DMS114 treated with DMSO at 0.1 percent for 48 hours (cell line): ENCODE data around the gene MYBPHL.

Experiments
- DNase-seq: peaks from one replicate; lab custom pipeline; 2025; ENCODE audit not compliant: unreplicated experiment; lab: John Stamatoyannopoulos, UW

MYBPHL gene

GRCh38 chr1:109266965-109267364 is 39.8 kb downstream of the MYBPHL start:
- no peak for DNase-seq

GRCh38 chr1:109265741-109266330 is 41.0 kb downstream of the MYBPHL start:
- no peak for DNase-seq

- DNase-seq, result no peak
Observed at GRCh38 chr1:109265016-109265415, 41.8 kb downstream of the MYBPHL start.

GRCh38 chr1:109264379-109264755 is 42.4 kb downstream of the MYBPHL start:
- DNase-seq, result no peak

GRCh38 chr1:109263597-109264378 is 43.0 kb downstream of the MYBPHL start:
- peak; percentile 54 for DNase-seq

- no peak for DNase-seq
Observed at GRCh38 chr1:109263234-109263596, 43.6 kb downstream of the MYBPHL start.

- DNase-seq, result no peak
Observed at GRCh38 chr1:109262231-109263055, 44.4 kb downstream of the MYBPHL start.

GRCh38 chr1:109261578-109261977 is 45.2 kb downstream of the MYBPHL start:
- no peak for DNase-seq

- no peak for DNase-seq
Observed at GRCh38 chr1:109261006-109261405, 45.8 kb downstream of the MYBPHL start.

- DNase-seq, result no peak
Observed at GRCh38 chr1:109259674-109260557, 46.9 kb downstream of the MYBPHL start.

- no peak for DNase-seq
Observed at GRCh38 chr1:109258481-109259466, 48.0 kb downstream of the MYBPHL start.

- DNase-seq, result no peak
Observed at GRCh38 chr1:109257682-109258421, 49.0 kb downstream of the MYBPHL start.

GRCh38 chr1:109256971-109257681 is 49.7 kb downstream of the MYBPHL start:
- DNase-seq, result no peak

- no peak for DNase-seq
Observed at GRCh38 chr1:109256085-109256484, 50.7 kb downstream of the MYBPHL start.

GRCh38 chr1:109255678-109256077 is 51.1 kb downstream of the MYBPHL start:
- no peak for DNase-seq

GRCh38 chr1:109255097-109255651 is 51.6 kb downstream of the MYBPHL start:
- DNase-seq, result no peak

- DNase-seq, result no peak
Observed at GRCh38 chr1:109254621-109255096, 52.2 kb downstream of the MYBPHL start.
